Type B pancreatic cell (in vitro differentiated cells): ENCODE measurements around the gene THBS1. TPM values are rescaled to one million over a fixed set of nuclear protein-coding genes. Genes with fewer than 3 reads are reported as not detected.

Source experiments
- DNase-seq: peaks from one replicate; pipeline ENCODE4 v3.0.0; 2021; ENCODE audit warnings: mixed read lengths; ENCODE audit not compliant: unreplicated experiment; ENCODE audit errors: extremely low spot score
- H3K27ac Mint-ChIP-seq: 2 replicates; pipeline ENCODE4 v1.8.0; 2021; ENCODE audit warnings: mild to moderate bottlenecking, mixed read lengths
- H3K27me3 Mint-ChIP-seq: 2 replicates; pipeline ENCODE4 v1.8.0; 2021; ENCODE audit warnings: mixed read lengths
- H3K36me3 Mint-ChIP-seq: 2 replicates; pipeline ENCODE4 v1.8.0; 2021; ENCODE audit warnings: mixed read lengths
- H3K4me1 Mint-ChIP-seq: one replicate; pipeline ENCODE4 v1.8.0; 2021; ENCODE audit warnings: mixed read lengths; ENCODE audit not compliant: unreplicated experiment
- H3K4me3 Mint-ChIP-seq: 2 replicates; pipeline ENCODE4 v1.8.0; 2021; ENCODE audit warnings: mild to moderate bottlenecking, mixed read lengths
- H3K9me3 Mint-ChIP-seq: 2 replicates; pipeline ENCODE4 v1.8.0; 2021; ENCODE audit warnings: mixed read lengths
- total RNA-seq: library from RNA; stranded (reverse); gene quantifications from 2 replicates; pipeline ENCODE4 v1.2.1, GENCODE V29; 2021; ENCODE audit warnings: low replicate concordance
- TF ChIP-seq, protein P1 (sequence below): fragments of 200-600 bp; sonication (generic); conservative IDR thresholded peaks from 2 replicates; pipeline ENCODE4 v1.5.0; 2021; ENCODE audit warnings: antibody characterized with exemption, mild to moderate bottlenecking

THBS1 gene
- total RNA-seq, 1 donor from 2014 or later: 137 TPM

DNA sequence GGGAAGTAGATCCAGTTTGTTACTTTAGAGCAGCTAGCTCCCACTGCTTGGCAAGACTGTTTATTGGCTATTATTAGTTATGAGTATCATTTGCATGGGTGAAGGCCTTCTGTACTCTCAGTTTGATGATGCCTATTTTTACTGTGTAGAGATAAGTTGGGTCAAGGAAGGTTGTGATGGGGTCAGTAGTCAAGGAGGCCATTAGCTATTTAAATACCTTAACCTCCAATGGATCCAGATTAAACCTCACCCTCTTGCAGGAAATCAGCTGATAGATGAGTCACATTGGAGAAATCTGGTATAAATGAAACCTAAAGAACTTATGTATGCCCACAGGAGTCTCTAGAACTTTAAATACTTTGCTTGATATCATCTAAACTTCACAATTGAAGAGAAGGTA, 45.0 kb downstream of the THBS1 start:
- TF ChIP-seq, protein P1, sequence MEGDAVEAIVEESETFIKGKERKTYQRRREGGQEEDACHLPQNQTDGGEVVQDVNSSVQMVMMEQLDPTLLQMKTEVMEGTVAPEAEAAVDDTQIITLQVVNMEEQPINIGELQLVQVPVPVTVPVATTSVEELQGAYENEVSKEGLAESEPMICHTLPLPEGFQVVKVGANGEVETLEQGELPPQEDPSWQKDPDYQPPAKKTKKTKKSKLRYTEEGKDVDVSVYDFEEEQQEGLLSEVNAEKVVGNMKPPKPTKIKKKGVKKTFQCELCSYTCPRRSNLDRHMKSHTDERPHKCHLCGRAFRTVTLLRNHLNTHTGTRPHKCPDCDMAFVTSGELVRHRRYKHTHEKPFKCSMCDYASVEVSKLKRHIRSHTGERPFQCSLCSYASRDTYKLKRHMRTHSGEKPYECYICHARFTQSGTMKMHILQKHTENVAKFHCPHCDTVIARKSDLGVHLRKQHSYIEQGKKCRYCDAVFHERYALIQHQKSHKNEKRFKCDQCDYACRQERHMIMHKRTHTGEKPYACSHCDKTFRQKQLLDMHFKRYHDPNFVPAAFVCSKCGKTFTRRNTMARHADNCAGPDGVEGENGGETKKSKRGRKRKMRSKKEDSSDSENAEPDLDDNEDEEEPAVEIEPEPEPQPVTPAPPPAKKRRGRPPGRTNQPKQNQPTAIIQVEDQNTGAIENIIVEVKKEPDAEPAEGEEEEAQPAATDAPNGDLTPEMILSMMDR: no peak
- Mint-ChIP-seq H3K9me3 (no peaks in the 10 kb centered on the region), H3K4me1 (peaks cover 10% of the 10 kb centered on the region), H3K4me3 (no peak overlapping the region), H3K27ac (no peak overlapping the region), H3K36me3 (no peaks in the 10 kb centered on the region), H3K27me3 (no peaks in the 10 kb centered on the region)
- no peak for DNase-seq

DNA sequence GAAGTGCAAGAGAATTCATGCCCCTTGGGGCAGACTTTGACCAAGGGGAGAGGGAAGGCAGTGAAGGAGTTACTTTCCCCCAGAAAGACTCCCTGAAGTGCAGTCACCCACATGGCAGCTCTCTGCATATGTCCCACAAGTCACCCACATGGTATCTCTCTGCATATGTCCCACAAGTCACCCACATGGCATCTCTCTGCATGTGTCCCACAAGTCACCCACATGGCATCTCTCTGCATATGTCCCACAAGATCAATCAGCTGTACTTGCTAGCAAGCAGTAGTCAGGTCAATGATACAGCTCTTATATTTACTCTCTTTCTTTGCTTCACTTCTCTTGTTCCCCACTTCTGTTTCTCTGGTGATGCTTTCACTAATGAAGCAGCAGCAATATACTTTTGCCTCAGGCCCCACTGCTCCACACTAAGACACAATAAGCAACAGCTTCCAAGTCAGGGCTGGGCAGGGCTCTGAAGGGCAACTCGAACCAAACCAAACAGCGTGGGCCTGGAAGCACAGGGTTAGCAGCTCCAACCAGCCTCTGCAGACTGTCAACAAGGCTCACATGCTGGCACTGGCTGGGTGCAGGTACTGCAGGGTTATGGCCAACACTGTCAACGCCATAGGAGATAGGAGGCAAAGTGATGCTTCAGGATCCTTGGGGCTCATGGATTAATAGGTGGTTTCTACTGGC, 46.7 kb downstream of the THBS1 start:
- TF ChIP-seq, protein P1: no peak
- Mint-ChIP-seq H3K27ac (no peak overlapping the region), H3K4me3 (no peak overlapping the region), H3K9me3 (no peaks in the 10 kb centered on the region), H3K4me1 (peaks cover 10% of the 10 kb centered on the region), H3K36me3 (no peaks in the 10 kb centered on the region), H3K27me3 (no peaks in the 10 kb centered on the region)
- no peak for DNase-seq

DNA sequence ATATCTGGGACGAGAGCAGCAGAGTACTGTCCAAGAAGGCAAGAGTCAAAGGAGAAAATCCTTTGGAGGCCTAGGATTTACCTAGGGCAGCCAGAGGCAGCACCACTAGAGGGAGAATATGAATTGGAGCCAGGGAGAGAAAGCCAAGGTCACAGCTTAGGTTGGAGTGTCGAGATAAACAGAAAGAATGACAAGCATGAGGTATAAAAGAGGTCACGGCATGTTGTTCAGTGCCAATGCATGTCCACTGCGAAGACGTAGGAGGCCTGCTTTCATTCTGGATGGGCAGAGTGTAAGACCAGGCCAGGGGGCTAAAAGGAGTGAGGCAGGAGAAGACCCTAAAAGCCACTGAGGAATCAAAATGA, 47.2 kb downstream of the THBS1 start:
- H3K27ac Mint-ChIP-seq: no peak overlapping the region
- H3K9me3 Mint-ChIP-seq: no peaks in the 10 kb centered on the region
- H3K4me3 Mint-ChIP-seq: no peak overlapping the region
- H3K36me3 Mint-ChIP-seq: no peaks in the 10 kb centered on the region
- no peaks in the 10 kb centered on the region for H3K27me3 Mint-ChIP-seq
- TF ChIP-seq, protein P1: no peak
- peaks cover 10% of the 10 kb centered on the region for H3K4me1 Mint-ChIP-seq
- no peak for DNase-seq

GRCh38 chr15:39628546-39629257, 47.8 kb downstream of the THBS1 start:
- Mint-ChIP-seq H3K27ac (no peak overlapping the region), H3K4me1 (peaks cover 10% of the 10 kb centered on the region), H3K4me3 (no peak overlapping the region), H3K9me3 (no peaks in the 10 kb centered on the region), H3K36me3 (no peaks in the 10 kb centered on the region), H3K27me3 (no peaks in the 10 kb centered on the region)
- DNase-seq: no peak
- TF ChIP-seq, protein P1: no peak

- DNase-seq: no peak
- TF ChIP-seq, protein P1: no peak
- Mint-ChIP-seq H3K4me1 (peaks cover 10% of the 10 kb centered on the region), H3K27ac (no peak overlapping the region), H3K27me3 (no peaks in the 10 kb centered on the region), H3K36me3 (no peaks in the 10 kb centered on the region), H3K9me3 (no peaks in the 10 kb centered on the region), H3K4me3 (no peak overlapping the region)
Observed at GRCh38 chr15:39629371-39629770, 48.5 kb downstream of the THBS1 start.
